ENCODE measurements around the gene ITGA2. TPM values are rescaled to one million over a fixed set of nuclear protein-coding genes. Genes with fewer than 3 reads are reported as not detected.

ITGA2 gene
- total RNA-seq, 1 donor from 2014 or later = 0.30 TPM

- H3K4me3 Mint-ChIP-seq (ENCODE audit: unreplicated experiment) = no peak overlapping the region
- TF ChIP-seq, protein P1, sequence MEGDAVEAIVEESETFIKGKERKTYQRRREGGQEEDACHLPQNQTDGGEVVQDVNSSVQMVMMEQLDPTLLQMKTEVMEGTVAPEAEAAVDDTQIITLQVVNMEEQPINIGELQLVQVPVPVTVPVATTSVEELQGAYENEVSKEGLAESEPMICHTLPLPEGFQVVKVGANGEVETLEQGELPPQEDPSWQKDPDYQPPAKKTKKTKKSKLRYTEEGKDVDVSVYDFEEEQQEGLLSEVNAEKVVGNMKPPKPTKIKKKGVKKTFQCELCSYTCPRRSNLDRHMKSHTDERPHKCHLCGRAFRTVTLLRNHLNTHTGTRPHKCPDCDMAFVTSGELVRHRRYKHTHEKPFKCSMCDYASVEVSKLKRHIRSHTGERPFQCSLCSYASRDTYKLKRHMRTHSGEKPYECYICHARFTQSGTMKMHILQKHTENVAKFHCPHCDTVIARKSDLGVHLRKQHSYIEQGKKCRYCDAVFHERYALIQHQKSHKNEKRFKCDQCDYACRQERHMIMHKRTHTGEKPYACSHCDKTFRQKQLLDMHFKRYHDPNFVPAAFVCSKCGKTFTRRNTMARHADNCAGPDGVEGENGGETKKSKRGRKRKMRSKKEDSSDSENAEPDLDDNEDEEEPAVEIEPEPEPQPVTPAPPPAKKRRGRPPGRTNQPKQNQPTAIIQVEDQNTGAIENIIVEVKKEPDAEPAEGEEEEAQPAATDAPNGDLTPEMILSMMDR (IDR thresholded peaks at IDR 0.05) = no peak
- no peak for DNase-seq (ENCODE audit: extremely low spot score, unreplicated experiment)
- no peak overlapping the region for H3K27ac Mint-ChIP-seq (ENCODE audit: unreplicated experiment)
- peaks cover 6% of the 10 kb centered on the region for H3K27me3 Mint-ChIP-seq (ENCODE audit: unreplicated experiment)
- H3K9me3 Mint-ChIP-seq (ENCODE audit: unreplicated experiment) = no peaks in the 10 kb centered on the region
- H3K4me1 Mint-ChIP-seq (ENCODE audit: unreplicated experiment) = peaks cover 22% of the 10 kb centered on the region
- no peaks in the 10 kb centered on the region for H3K36me3 Mint-ChIP-seq (ENCODE audit: unreplicated experiment)
Observed at GRCh38 chr5:53038196-53038847, 49.2 kb downstream of the ITGA2 start.

DNA sequence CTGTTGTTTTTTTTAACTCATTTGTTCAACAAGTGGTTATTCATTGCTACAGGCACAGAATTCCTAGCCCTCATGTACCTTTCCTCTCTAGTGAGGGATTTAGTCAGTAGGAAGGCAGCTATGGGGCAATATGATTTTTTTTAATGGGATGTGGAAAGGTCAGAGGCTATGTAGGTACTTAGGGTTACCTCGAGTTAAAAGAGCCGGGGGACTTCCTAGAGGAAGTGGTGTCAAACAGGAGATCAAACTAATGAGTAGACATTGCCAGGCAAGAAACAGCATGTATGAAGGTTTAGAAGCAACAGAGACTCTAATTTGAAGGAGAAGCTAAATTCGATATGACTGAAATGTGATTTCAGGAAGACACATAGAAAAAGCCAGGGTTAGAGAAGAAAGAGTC, 50.7 kb downstream of the ITGA2 start:
- TF ChIP-seq, protein P1 (IDR thresholded peaks at IDR 0.05) = no peak

GRCh38 chr5:53041071-53041692, 52.0 kb downstream of the ITGA2 start:
- Mint-ChIP-seq H3K4me1 (ENCODE audit: unreplicated experiment) (peaks cover 22% of the 10 kb centered on the region), H3K9me3 (ENCODE audit: unreplicated experiment) (no peaks in the 10 kb centered on the region), H3K36me3 (ENCODE audit: unreplicated experiment) (no peaks in the 10 kb centered on the region), H3K4me3 (ENCODE audit: unreplicated experiment) (no peak overlapping the region), H3K27me3 (ENCODE audit: unreplicated experiment) (peaks cover 10% of the 10 kb centered on the region), H3K27ac (ENCODE audit: unreplicated experiment) (no peak overlapping the region)
- DNase-seq (ENCODE audit: extremely low spot score, unreplicated experiment) = no peak
- TF ChIP-seq, protein P1 (IDR thresholded peaks at IDR 0.05) = no peak

More for the DNA sequence above, 50.7 kb downstream of the ITGA2 start:
- no peaks in the 10 kb centered on the region for H3K9me3 Mint-ChIP-seq (ENCODE audit: unreplicated experiment)
- peaks cover 10% of the 10 kb centered on the region for H3K27me3 Mint-ChIP-seq (ENCODE audit: unreplicated experiment)
- H3K4me3 Mint-ChIP-seq (ENCODE audit: unreplicated experiment) = no peak overlapping the region
- H3K36me3 Mint-ChIP-seq (ENCODE audit: unreplicated experiment) = no peaks in the 10 kb centered on the region
- peaks cover 22% of the 10 kb centered on the region for H3K4me1 Mint-ChIP-seq (ENCODE audit: unreplicated experiment)
- no peak overlapping the region for H3K27ac Mint-ChIP-seq (ENCODE audit: unreplicated experiment)
- DNase-seq (ENCODE audit: extremely low spot score, unreplicated experiment) = no peak

GRCh38 chr5:53041740-53042139, 52.6 kb downstream of the ITGA2 start:
- Mint-ChIP-seq H3K27ac (ENCODE audit: unreplicated experiment) (no peak overlapping the region), H3K9me3 (ENCODE audit: unreplicated experiment) (no peaks in the 10 kb centered on the region), H3K36me3 (ENCODE audit: unreplicated experiment) (no peaks in the 10 kb centered on the region), H3K4me3 (ENCODE audit: unreplicated experiment) (no peak overlapping the region), H3K27me3 (ENCODE audit: unreplicated experiment) (peaks cover 10% of the 10 kb centered on the region), H3K4me1 (ENCODE audit: unreplicated experiment) (peaks cover 19% of the 10 kb centered on the region)
- no peak for DNase-seq (ENCODE audit: extremely low spot score, unreplicated experiment)
- TF ChIP-seq, protein P1 (IDR thresholded peaks at IDR 0.05) = no peak

- Mint-ChIP-seq H3K4me3 (ENCODE audit: unreplicated experiment) (no peak overlapping the region), H3K27ac (ENCODE audit: unreplicated experiment) (no peak overlapping the region)
- TF ChIP-seq, protein P1 (IDR thresholded peaks at IDR 0.05) = no peak
Observed at GRCh38 chr5:53045263-53045662, 56.1 kb downstream of the ITGA2 start.

More at GRCh38 chr5:53045263-53045662, 56.1 kb downstream of the ITGA2 start:
- Mint-ChIP-seq H3K27me3 (ENCODE audit: unreplicated experiment) (peaks cover 7% of the 10 kb centered on the region), H3K36me3 (ENCODE audit: unreplicated experiment) (no peaks in the 10 kb centered on the region), H3K4me1 (ENCODE audit: unreplicated experiment) (no peaks in the 10 kb centered on the region), H3K9me3 (ENCODE audit: unreplicated experiment) (no peaks in the 10 kb centered on the region)
- no peak for DNase-seq (ENCODE audit: extremely low spot score, unreplicated experiment)

Measured in osteocyte (in vitro differentiated cells).